ENCODE results near the gene SLC10A7.

SLC10A7 gene

GRCh38 chr4:146490106-146490505 lies 31.6 kb downstream of the SLC10A7 start:
- DNase-seq = no peak

- no peak for DNase-seq
Observed at GRCh38 chr4:146488495-146489174, 33.1 kb downstream of the SLC10A7 start.

GRCh38 chr4:146486565-146486964 lies 35.2 kb downstream of the SLC10A7 start:
- no peak for DNase-seq

GRCh38 chr4:146485968-146486367 lies 35.8 kb downstream of the SLC10A7 start:
- no peak for DNase-seq

GRCh38 chr4:146482788-146483187 lies 39.0 kb downstream of the SLC10A7 start:
- no peak for DNase-seq

- no peak for DNase-seq
Observed at GRCh38 chr4:146481246-146481645, 40.5 kb downstream of the SLC10A7 start.

- DNase-seq = no peak
Observed at GRCh38 chr4:146478009-146478408, 43.7 kb downstream of the SLC10A7 start.

GRCh38 chr4:146477054-146477453 lies 44.7 kb downstream of the SLC10A7 start:
- DNase-seq = no peak

GRCh38 chr4:146472404-146472803 lies 49.3 kb downstream of the SLC10A7 start:
- DNase-seq = no peak

GRCh38 chr4:146470604-146471003 lies 51.1 kb downstream of the SLC10A7 start:
- DNase-seq = no peak

- no peak for DNase-seq
Observed at GRCh38 chr4:146469022-146469421, 52.7 kb downstream of the SLC10A7 start.

GRCh38 chr4:146465628-146466027 lies 56.1 kb downstream of the SLC10A7 start:
- DNase-seq = no peak

- DNase-seq = no peak
Observed at GRCh38 chr4:146462251-146462650, 59.5 kb downstream of the SLC10A7 start.

GRCh38 chr4:146458594-146458993 lies 63.1 kb downstream of the SLC10A7 start:
- no peak for DNase-seq

GRCh38 chr4:146456681-146457080 lies 65.1 kb downstream of the SLC10A7 start:
- DNase-seq = no peak

GRCh38 chr4:146453181-146453807 lies 68.4 kb downstream of the SLC10A7 start:
- DNase-seq = no peak

GRCh38 chr4:146450524-146450923 lies 71.2 kb downstream of the SLC10A7 start:
- no peak for DNase-seq

GRCh38 chr4:146446555-146446954 lies 75.2 kb downstream of the SLC10A7 start:
- no peak for DNase-seq

GRCh38 chr4:146445198-146446150 lies 76.3 kb downstream of the SLC10A7 start:
- no peak for DNase-seq

- DNase-seq = no peak
Observed at GRCh38 chr4:146443525-146443924, 78.2 kb downstream of the SLC10A7 start.

- DNase-seq = no peak
Observed at GRCh38 chr4:146442801-146443200, 78.9 kb downstream of the SLC10A7 start.

- DNase-seq = no peak
Observed at GRCh38 chr4:146439999-146440398, 81.7 kb downstream of the SLC10A7 start.

GRCh38 chr4:146439437-146439836 lies 82.3 kb downstream of the SLC10A7 start:
- no peak for DNase-seq

- no peak for DNase-seq
Observed at GRCh38 chr4:146437778-146438177, 84.0 kb downstream of the SLC10A7 start.

Data from stimulated activated CD4-positive, alpha-beta T cell treated with anti-CD3 and anti-CD28 coated beads, Interleukin-4, amount 100 ng/mL, for 4 hours (primary cell).